Measurements from ENCODE around the gene DNAH14. TPM values are rescaled to one million over a fixed set of nuclear protein-coding genes. Genes with fewer than 3 reads are reported as not detected.

DNAH14 gene
- total and polyA plus RNA-seq, 12 donors = 7.6 to 25.3 (median 16.5) TPM

DNA sequence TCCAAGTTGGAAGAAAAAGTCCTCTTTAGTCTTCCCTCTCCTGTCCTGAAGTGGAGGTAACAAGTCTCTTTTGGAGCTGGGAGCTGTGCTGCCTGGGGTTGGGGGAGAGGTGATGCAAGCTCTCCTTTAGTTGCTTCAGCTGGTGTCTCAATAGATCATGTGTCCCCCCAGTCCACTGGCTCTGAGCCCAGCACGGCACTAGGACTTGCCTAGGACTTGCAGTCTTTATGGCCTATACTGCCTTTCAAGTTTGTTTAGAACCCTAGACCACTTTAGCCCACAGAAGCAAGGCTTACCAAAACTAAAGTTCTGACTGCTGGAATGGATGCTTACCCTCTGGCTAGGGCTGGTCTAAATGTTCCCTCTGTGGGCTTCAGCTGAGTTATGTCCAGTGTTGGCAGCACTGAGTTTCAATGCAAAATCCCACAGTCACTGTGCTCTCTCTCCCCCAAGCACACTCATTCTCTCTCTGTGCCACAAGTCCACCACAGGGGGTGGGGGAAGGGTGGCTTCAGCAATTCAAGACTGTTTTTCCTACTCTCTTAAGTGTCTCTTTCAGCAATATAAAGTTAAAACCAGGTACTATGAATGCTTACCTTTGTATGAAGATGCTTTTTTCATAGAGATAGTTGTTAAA is 185.0 kb downstream of the DNAH14 start:
- H3K27ac ChIP-seq = no peak overlapping the region
- no peak overlapping the region for H3K4me3 ChIP-seq
- no peak for DNase-seq
- TF ChIP-seq, protein P1, sequence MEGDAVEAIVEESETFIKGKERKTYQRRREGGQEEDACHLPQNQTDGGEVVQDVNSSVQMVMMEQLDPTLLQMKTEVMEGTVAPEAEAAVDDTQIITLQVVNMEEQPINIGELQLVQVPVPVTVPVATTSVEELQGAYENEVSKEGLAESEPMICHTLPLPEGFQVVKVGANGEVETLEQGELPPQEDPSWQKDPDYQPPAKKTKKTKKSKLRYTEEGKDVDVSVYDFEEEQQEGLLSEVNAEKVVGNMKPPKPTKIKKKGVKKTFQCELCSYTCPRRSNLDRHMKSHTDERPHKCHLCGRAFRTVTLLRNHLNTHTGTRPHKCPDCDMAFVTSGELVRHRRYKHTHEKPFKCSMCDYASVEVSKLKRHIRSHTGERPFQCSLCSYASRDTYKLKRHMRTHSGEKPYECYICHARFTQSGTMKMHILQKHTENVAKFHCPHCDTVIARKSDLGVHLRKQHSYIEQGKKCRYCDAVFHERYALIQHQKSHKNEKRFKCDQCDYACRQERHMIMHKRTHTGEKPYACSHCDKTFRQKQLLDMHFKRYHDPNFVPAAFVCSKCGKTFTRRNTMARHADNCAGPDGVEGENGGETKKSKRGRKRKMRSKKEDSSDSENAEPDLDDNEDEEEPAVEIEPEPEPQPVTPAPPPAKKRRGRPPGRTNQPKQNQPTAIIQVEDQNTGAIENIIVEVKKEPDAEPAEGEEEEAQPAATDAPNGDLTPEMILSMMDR (IDR thresholded peaks at IDR 0.05) = no peak
- no peak for TF ChIP-seq POLR2A (IDR thresholded peaks at IDR 0.05)
- H3K36me3 ChIP-seq (replicated peaks in 1 of 2) = no peaks in the 10 kb centered on the region
- intact Hi-C loops (cut with DNase I) = no loop called here
- no peaks in the 10 kb centered on the region for H3K27me3 ChIP-seq
- WGBS, 4 donors = 71 to 100% (median 85%) methylated on average over 1 of the region's 1 CpG
- no peaks in the 10 kb centered on the region for H3K4me1 ChIP-seq (replicated peaks in 1 of 2)
- H3K9me3 ChIP-seq (replicated peaks in 1 of 3) = no peaks in the 10 kb centered on the region

DNA sequence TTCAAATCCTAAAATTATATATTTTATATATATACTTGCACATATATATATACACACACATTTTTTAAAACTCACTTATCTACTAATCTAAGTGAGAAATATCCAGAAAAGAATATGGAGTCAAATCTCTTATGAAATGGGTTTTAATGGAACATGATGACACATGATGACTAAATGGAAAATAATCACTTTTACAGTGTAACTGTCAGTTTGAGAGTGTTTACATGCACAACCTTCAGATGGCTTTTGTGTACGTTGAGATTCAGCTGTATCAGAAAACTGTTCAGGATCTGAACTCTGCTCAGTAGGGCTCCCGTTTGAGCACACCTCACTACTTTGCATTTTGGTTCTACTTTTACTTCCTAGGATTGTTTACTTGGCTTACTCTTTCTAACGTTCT is 189.8 kb downstream of the DNAH14 start:
- H3K36me3 ChIP-seq (replicated peaks in 1 of 2) = no peaks in the 10 kb centered on the region
- H3K27me3 ChIP-seq = no peaks in the 10 kb centered on the region
- no peaks in the 10 kb centered on the region for H3K4me1 ChIP-seq (replicated peaks in 1 of 2)
- no peak overlapping the region for H3K27ac ChIP-seq
- no peak for TF ChIP-seq POLR2A (IDR thresholded peaks at IDR 0.05)
- TF ChIP-seq, protein P1 (IDR thresholded peaks at IDR 0.05) = no peak
- intact Hi-C loops (cut with DNase I) = no loop called here
- H3K4me3 ChIP-seq = no peak overlapping the region
- no peak for DNase-seq
- WGBS, 4 donors = 63 to 69% (median 67%) methylated on average over 3 of the region's 3 CpGs
- no peaks in the 10 kb centered on the region for H3K9me3 ChIP-seq (replicated peaks in 1 of 3)

- Histone ChIP-seq H3K27me3 (no peaks in the 10 kb centered on the region), H3K36me3 (replicated peaks in 1 of 2) (no peaks in the 10 kb centered on the region), H3K4me3 (no peak overlapping the region), H3K9me3 (replicated peaks in 1 of 3) (no peaks in the 10 kb centered on the region), H3K4me1 (replicated peaks in 1 of 2) (no peaks in the 10 kb centered on the region), H3K27ac (no peak overlapping the region)
- intact Hi-C loops (cut with DNase I) = no loop called here
- WGBS, 4 donors = 84 to 98% (median 95%) methylated on average over 2 of the region's 2 CpGs
- TF ChIP-seq, protein P1 (IDR thresholded peaks at IDR 0.05) = no peak
- TF ChIP-seq POLR2A (IDR thresholded peaks at IDR 0.05) = no peak
- no peak for DNase-seq
These were observed 191.6 kb downstream of the DNAH14 start for GRCh38 chr1:225121095-225121494.

DNA sequence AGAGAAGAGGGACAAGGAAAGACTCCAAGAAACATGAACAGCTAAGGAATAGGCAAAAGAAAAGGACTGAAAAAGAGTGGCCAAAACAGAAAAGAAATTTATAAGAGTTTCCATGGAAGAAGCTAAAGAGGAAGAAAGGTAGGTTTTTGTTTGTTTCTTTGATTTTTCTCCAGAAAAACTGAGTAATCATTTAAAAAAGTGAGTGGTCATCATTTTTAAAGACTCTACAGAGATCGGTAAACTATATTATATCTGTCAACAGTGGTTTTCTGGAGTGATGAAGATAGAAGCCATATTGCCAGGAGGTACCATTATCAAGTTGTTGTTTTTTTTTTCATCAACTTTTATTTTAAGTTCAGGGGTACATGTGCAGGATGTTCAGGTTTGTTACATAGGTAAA is 202.4 kb downstream of the DNAH14 start:
- H3K4me1 ChIP-seq (replicated peaks in 1 of 2) = no peaks in the 10 kb centered on the region
- TF ChIP-seq POLR2A (IDR thresholded peaks at IDR 0.05) = no peak
- TF ChIP-seq, protein P1 (IDR thresholded peaks at IDR 0.05) = no peak
- H3K27ac ChIP-seq = no peak overlapping the region
- no peaks in the 10 kb centered on the region for H3K9me3 ChIP-seq (replicated peaks in 1 of 3)
- WGBS, 4 donors = 92 to 97% (median 95%) methylated on average over 1 of the region's 1 CpG
- H3K4me3 ChIP-seq = no peak overlapping the region
- no peaks in the 10 kb centered on the region for H3K27me3 ChIP-seq
- DNase-seq = no peak
- intact Hi-C loops (cut with DNase I) = no loop called here
- no peaks in the 10 kb centered on the region for H3K36me3 ChIP-seq (replicated peaks in 1 of 2)

Data from adrenal gland (tissue), 12 donors.